Vagina (tissue), 2 donors: ENCODE data around the gene TMEM204.

Source experiments
- CTCF ChIP-seq, 3 experiments: fragments of 450-650 bp in 2 of 3; fragments of 200-600 bp in 1 of 3; sonication (generic) in 1 of 3; IDR thresholded peaks; one replicate each; pipeline ENCODE4 v1.5.1; 2017 to 2019; ENCODE audit warnings: antibody characterized with exemption in 3 of 3, mild to moderate bottlenecking in 2 of 3, moderate library complexity in 2 of 3
- POLR2A ChIP-seq, 2 donors: fragments of 450-650 bp; IDR thresholded peaks; one replicate each; pipeline ENCODE4 v1.6.1; 2017; ENCODE audit warnings: antibody characterized with exemption in 2 of 2, mild to moderate bottlenecking in 2 of 2, moderate library complexity in 2 of 2

GRCh38 chr16:1488054-1488601, 45.3 kb upstream of the TMEM204 start:
- TF ChIP-seq CTCF (IDR thresholded peaks at IDR 0.05) = no peak
- no peak for TF ChIP-seq POLR2A (IDR thresholded peaks at IDR 0.05)
